ENCODE data around the gene PYY.
"Not testable (repeated sequence)": the region's sequence is repeated elsewhere in the genome, so short reads cannot be mapped to it uniquely, and the experiment has no call there.

Gene PYY

GRCh38 chr17:43979011-43979410, 25.3 kb upstream of the PYY start:
- DNase-seq (ENCODE audit: low spot score): peak; percentile 49

DNA sequence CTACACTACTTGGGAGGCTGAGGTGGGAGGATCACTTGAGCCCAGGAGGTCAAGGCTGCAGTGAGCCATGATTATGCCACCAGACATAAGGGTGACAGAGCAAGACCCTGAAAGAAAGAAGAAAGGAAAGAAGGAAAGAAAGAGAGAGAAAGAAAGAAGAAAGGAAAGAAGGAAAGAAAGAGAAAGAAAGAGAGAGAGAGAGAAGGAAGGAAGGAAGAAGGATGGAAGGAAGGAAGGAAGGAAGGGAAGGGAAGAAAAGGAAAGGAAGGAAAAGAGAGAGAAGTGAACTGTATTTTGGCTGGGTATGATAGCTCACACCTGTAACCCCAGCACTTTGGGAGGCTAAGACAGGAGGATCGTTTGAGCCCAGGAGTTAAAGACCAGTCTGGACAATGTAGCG, 24.3 kb upstream of the PYY start:
- DNase-seq (ENCODE audit: low spot score): no peak

DNA sequence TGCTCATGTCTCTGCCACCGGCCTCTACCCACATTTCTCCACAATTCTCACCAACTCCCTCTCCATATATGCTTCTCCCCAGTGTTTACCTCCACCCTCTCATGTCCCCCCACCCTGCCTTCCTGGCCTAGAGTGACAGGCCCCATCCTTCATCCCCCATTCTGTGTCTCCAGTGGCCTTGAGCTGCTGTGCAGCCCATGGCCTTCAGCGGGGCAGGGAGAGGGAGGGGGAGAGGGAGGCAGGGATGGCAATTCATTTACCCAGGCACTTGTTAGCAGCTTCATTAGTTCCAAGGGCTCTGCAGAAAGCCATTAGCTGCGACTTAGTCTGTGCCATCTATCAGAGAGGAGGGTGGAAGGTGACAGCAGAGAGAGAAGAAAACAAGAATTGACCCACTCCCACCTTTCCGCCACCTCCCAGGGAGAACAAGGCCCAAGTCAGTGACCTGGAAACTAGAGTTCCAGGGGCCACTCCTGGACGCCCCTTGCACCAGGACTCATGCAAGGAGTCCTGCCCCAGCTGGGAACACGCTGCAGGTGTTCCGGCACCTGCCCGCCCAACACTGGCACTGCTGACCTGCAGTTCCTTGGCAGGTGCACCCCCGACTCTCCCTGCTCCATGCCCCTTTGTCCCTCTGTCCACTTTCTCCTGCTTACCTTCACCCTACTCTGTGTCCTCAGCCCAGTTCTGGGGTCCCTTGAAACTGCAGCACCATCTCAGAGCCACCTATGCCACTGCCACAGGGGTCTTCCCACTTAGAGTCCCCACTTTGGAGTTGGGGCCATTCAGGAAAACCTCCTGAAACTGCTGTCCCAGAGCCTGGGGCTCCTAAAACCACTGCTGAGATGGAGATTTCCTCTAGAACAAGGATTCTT, 23.5 kb upstream of the PYY start:
- no peak for DNase-seq (ENCODE audit: low spot score)

DNA sequence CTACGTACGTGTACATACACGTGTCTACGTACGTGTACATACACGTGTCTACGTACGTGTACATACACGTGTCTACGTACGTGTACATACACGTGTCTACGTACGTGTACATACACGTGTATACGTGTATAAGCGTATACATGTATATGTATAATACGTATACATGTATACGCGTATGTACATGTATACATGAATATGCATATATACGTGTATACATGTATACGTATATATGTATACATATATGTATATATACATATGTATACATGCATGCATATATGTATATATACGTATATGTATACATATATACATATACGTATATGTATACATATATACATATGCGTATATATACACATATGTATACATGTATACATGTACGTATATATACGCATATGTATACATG, 22.2 kb upstream of the PYY start:
- no peak for DNase-seq (ENCODE audit: low spot score)

GRCh38 chr17:43974382-43975266, 20.9 kb upstream of the PYY start:
- peak; percentile 99 for DNase-seq (ENCODE audit: low spot score)

DNA sequence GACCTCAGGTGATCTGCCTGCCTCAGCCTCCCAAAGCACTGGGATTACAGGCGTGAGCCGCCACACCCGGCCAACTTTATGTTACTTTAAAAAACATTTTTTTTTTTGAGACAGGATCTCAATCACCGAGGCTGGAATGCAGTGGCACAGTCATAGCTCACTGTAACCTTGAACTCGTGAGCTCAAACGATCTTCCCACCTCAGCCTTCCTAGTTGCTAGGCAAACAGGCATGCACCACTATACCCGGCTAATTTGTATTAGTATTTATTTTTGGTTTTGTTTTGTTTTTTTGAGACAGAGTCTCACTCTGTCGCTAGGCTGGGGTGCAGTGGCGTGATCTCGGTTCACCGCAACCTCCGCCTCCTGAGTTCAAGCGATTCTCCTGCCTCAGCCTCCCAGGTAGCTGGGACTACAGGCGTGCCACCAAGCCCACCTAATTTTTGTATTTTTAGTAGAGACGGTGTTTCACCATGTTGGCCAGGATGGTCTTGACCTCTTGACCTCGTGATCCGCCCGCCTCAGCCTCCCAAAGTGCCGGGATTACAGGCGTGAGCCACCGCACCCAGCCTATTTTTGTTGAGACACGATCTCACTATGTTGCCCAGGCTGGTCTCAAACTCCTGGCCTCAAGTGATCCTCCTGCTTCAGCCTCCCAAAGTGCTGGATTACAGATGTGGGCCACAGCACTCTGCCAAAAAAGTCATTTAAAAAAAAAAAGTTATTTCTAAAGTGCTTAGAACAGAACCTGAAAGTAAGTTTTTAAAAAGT, 18.9 kb upstream of the PYY start:
- not testable (repeated sequence) for DNase-seq (ENCODE audit: low spot score)

DNA sequence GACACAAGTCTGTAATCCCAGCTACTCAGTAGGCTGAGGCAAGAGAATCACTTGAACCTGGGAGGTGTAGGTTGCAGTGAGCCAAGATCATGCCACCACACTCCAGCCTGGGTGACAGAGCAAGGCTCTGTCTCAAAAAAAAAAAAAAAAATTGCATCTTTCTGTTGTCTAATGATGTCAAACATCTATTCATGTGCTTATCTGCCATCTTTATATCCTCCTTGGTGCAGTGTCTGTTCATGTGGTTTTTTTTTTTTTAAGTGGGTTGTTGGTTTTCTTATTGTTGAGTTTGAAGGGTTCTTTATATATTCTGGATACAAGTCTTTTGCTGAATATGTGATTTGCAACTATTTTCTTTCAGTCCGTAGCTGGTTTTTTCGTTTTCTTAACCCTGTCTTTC, 17.7 kb upstream of the PYY start:
- not testable (repeated sequence) for DNase-seq (ENCODE audit: low spot score)

DNA sequence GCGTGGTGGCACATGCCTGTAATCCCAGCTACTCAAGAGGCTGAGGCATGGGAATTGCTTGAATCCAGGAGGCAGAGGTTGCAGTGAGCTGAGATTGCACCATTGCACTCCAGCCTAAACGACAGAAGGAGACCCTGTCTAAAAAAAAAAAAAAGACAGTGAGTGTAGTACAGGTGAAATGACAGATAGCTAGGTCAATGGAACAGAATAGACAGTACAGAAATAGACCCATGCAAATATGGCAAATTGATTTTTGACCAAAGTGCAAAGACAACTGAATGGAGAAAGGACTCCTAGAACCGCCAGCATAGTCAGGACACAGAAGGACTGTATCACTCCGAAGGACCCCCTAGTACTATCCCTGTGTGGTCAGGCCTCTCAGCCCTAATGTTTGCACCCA, 16.6 kb upstream of the PYY start:
- DNase-seq (ENCODE audit: low spot score): no peak

DNA sequence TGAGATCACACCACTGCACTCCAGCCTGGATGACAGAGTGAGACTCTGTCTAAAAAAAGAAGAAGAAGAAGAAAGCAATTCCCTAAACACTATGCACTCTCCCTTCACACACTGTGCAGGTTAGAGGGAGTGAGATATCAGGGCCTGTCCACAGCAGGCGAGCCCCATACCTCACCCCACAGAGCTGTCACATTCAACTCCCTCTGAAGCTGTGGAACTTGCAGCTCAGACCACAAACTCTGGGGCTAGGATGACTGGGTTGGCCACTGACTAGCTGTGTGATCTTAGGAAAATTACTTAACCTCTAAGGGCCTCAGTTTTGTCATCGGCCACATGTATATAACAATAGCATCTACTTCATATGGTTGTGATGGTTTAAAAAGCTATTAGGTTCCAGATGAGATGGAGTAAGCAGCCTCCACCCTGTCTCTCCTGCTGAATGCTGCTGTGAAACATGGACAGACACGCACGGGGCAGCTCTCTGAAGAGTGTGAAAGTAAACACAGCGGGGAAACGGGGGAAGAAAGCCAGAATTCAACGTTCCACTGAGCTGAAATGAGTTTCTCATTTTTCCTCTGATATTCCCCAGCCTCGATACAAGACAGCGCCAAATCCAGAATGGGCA, 13.6 kb upstream of the PYY start:
- no peak for DNase-seq (ENCODE audit: low spot score)

DNA sequence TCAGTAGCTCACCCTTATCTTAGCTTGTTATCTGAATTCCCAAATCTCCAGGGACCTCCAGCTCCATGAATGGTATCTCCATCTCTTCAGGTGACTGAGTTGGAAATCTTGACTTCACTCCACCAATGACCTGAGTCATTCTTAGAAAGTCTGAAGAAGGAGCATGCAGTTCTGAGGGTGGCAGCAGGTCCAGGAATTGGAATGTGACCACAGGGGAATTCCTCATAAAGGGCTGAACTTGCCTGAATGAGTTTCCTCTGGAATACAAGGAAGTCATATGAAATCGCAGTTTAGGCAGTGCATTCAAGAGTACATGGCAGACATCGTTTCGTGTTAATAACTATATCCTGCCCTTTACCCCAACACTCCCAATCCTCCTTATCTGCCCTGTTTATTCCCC, 12.5 kb upstream of the PYY start:
- DNase-seq (ENCODE audit: low spot score): peak; percentile 49

- no peak for DNase-seq (ENCODE audit: low spot score)
These were observed 8.7 kb upstream of the PYY start for GRCh38 chr17:43962479-43962878.

GRCh38 chr17:43961954-43962353, 8.2 kb upstream of the PYY start:
- no peak for DNase-seq (ENCODE audit: low spot score)

DNA sequence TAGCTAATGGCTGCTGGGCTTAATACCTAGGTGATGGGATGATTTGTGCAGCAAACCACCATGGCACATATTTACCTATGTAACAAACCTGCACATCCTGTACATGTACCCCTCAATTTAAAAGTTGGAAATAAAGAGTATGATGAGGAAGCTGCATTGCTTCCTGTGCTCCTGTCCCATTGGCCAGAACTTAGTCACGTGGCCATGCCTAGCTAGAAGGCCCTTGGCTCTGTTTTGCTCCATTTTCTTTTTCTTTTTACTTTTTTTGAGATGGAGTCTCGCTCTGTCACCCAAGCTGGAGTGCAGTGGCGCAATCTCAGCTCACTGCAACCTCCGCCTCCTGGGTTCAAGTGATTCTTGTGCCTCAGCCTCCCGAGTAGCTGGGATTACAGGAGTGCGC, 7.6 kb upstream of the PYY start:
- DNase-seq (ENCODE audit: low spot score): not testable (repeated sequence)

- no peak for DNase-seq (ENCODE audit: low spot score)
These were observed 5.1 kb upstream of the PYY start for GRCh38 chr17:43958748-43959352.

- DNase-seq (ENCODE audit: low spot score): no peak
These were observed 2.5 kb upstream of the PYY start for GRCh38 chr17:43956222-43956621.

DNA sequence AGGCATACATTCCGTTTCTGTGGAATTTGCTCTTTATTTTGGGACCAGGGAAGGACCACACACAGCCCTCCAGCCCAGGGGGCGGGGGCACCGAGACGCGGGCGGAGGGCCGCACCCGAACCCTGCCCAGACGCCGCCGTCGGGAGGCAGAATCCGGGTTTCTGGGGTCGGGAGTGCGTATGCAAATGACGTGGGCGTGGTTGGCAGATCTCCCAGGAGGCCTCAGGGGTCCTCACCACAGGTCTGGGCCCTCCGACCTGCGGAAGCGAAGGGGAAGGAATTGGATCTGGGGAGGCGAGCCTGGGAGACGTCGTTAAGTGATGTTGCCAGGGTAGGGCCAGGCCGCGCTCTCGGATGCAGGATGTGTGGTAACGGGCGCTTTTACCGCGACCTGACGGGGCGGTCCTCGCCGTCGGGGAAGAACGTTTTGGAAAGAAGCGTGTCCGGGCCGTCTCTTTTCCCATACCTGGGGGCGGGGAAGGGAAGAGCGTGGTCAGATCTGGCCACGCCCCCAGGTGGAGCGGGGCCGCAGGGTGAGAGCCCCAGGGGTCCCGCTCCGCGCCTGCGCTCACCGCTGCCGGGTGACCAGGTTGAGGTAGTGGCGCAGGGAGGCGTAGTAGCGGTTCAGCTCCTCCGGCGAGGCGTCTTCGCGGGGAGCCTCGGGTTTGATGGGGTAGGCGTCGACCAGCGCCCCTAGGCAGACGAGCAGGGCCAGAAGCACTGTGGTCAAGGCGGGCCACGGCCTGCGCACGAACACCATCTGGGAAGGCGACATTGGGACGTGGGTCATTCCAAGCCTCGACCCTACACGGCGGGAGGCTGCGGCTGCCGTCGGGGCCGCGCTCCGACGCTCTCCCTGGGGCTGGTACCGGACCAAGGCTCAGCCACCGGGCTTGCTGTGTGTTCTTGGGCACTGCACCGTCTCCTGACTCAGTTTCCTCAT, 745 bp downstream of the PYY start:
- no peak for DNase-seq (ENCODE audit: low spot score)

DNA sequence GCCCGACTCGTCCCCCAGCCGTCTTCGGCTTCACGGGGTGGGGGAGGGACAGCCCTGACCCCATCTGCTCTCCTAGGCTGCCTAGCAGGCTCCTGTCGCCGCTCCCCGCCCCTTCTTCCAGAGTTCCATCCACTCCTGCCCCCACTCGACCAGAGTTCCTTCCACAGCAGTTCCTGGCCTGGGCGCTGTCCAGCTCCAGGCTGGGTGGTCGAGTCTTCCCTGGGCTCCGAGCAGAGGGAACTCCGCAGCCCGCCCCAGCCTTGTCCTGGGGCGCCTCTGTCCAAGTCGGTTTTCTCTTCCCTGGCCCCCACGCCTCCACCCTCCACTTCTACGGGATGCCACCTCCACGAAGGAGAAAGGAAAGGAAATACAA, 1.4 kb downstream of the PYY start:
- DNase-seq (ENCODE audit: low spot score): no peak

DNA sequence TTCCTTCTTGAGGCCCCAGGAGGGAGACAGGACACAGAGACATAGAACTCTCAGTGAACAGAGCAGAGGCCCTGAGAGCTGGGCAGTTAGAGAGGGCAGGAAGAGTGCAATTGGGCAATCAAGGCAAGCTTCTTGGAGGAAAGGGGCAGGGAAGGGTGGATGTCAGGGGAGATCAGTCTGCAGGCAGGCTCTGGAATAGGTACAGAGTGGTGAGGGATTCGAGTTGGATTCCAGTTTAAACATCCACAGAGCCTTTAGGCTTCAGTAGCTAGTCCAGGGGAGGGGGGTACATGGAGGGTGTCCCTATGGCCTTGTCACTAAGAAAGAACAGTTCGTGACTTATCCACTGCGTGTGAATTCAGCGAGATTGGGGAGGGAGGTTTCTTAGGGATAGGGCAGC, 2.0 kb downstream of the PYY start:
- no peak for DNase-seq (ENCODE audit: low spot score)

- no peak for DNase-seq (ENCODE audit: low spot score)
These were observed 3.2 kb downstream of the PYY start for GRCh38 chr17:43950554-43950953.

- no peak for DNase-seq (ENCODE audit: low spot score)
These were observed 4.0 kb downstream of the PYY start for GRCh38 chr17:43949781-43950180.

All from SK-N-DZ (cell line).